Caco-2 (cell line): Measurements from ENCODE around the gene MAP1A. TPM values are rescaled to one million over a fixed set of nuclear protein-coding genes. Genes with fewer than 3 reads are reported as not detected.
A peak's percentile ranks its signal among the peaks of the same experiment; 100 is the strongest.

ENCODE experiments used
- Bru-seq: library from RNA; stranded (reverse); fragments of 400-500 nt; gene quantifications from one replicate; lab custom pipeline; 2021; lab: Mats Ljungman, UMichigan
- BruChase-seq, 2 experiments: library from RNA; stranded (reverse); fragments of 400-500 nt; gene quantifications; one replicate each; lab custom pipeline; 2021; lab: Mats Ljungman, UMichigan
- BruUV-seq: library from RNA; stranded (reverse); fragments of 400-500 nt; replicated peaks from 2 replicates; lab custom pipeline; 2021; lab: Mats Ljungman, UMichigan
- CTCF ChIA-PET: fragments of 300-600 bp; sonication (Branson Sonifier 250); formaldehyde crosslinking; loops from one replicate; lab custom pipeline; 2022; ENCODE audit warnings: antibody characterized with exemption; lab: Charles Lee
- POLR2A ChIA-PET: fragments of 300-600 bp; sonication (Branson Sonifier 250); formaldehyde crosslinking; loops from one replicate; lab custom pipeline; 2022; ENCODE audit warnings: antibody characterized with exemption; lab: Charles Lee
- DNase-seq, 2 experiments: peaks; one replicate each; pipeline versions ENCODE4 v3.0.0 to v3.0.0-alpha.2; 2020 to 2022
- H3K27me3 ChIP-seq: replicated peaks from 2 replicates; pipeline ENCODE4 v1.6.0; 2011; ENCODE audit warnings: low read length; ENCODE audit not compliant: control insufficient read depth, insufficient read depth
- H3K36me3 ChIP-seq: 2 replicates; pipeline ENCODE4 v1.5.1; 2011; ENCODE audit warnings: low read length; ENCODE audit not compliant: control insufficient read depth, insufficient read depth
- H3K4me1 ChIP-seq: fragments of 250-450 bp; sonication (Bioruptor Pico); 2 replicates; pipeline ENCODE4 v1.5.1; 2020; ENCODE audit warnings: mild to moderate bottlenecking
- H3K4me3 ChIP-seq: 2 replicates; pipeline ENCODE4 v1.5.1; 2011; ENCODE audit warnings: low read depth, mild to moderate bottlenecking, control low read depth, low read length
- H3K9me3 ChIP-seq: fragments of 250-450 bp; sonication (Bioruptor Pico); 2 replicates; pipeline ENCODE4 v1.5.1; 2020; ENCODE audit warnings: mild to moderate bottlenecking, moderate library complexity
- H3K27ac Mint-ChIP-seq: one replicate; pipeline ENCODE4 v1.8.0; 2022; ENCODE audit warnings: mixed read lengths; ENCODE audit not compliant: unreplicated experiment
- H3K27me3 Mint-ChIP-seq: one replicate; pipeline ENCODE4 v1.8.0; 2022; ENCODE audit warnings: mixed read lengths; ENCODE audit not compliant: insufficient read depth, unreplicated experiment
- H3K36me3 Mint-ChIP-seq: one replicate; pipeline ENCODE4 v1.8.0; 2022; ENCODE audit warnings: mild to moderate bottlenecking, mixed read lengths; ENCODE audit not compliant: insufficient read depth, unreplicated experiment
- H3K4me1 Mint-ChIP-seq: one replicate; pipeline ENCODE4 v1.8.0; 2022; ENCODE audit warnings: low read depth, mixed read lengths; ENCODE audit not compliant: unreplicated experiment
- H3K4me3 Mint-ChIP-seq: one replicate; pipeline ENCODE4 v1.8.0; 2022; ENCODE audit warnings: mild to moderate bottlenecking, moderate library complexity, mixed read lengths; ENCODE audit not compliant: unreplicated experiment
- H3K9me3 Mint-ChIP-seq: one replicate; pipeline ENCODE4 v1.8.0; 2022; ENCODE audit warnings: mixed read lengths; ENCODE audit not compliant: unreplicated experiment
- intact Hi-C: fragments of 100-400 bp; cut with micrococcal nuclease; formaldehyde crosslinking; loops from one replicate; pipeline ENCODE4 v1.10.0; 2022; ENCODE audit not compliant: unreplicated experiment
- long read RNA-seq: library from polyadenylated mRNA; stranded (forward); transcript quantifications from one replicate; pipeline ENCODE4 v2.0.0, GENCODE V29; 2022
- total RNA-seq: library from RNA; stranded (reverse); gene quantifications from 2 replicates; pipeline ENCODE4 v1.2.3, GENCODE V29; 2022
- TF ChIP-seq, protein P1 (sequence below), 2 experiments: fragments of 200-600 bp in 1 of 2; IDR thresholded peaks; 1 replicate in 1 of 2; 2 replicates in 1 of 2; pipeline versions ENCODE4 v1.5.1 to v1.8.0; 2011 to 2022; ENCODE audit warnings: antibody characterized with exemption in 1 of 2, control low read depth in 1 of 2, inconsistent platforms in 1 of 2, low read depth in 1 of 2, low read length in 1 of 2, mild to moderate bottlenecking in 1 of 2, moderate library complexity in 1 of 2; ENCODE audit not compliant: insufficient read depth in 1 of 2, severe bottlenecking in 1 of 2, unreplicated experiment in 1 of 2

The MAP1A gene
- total RNA-seq (0.84 and 0.88 TPM in 2 replicates), Bru-seq, nascent RNA (percentile 22 among the genes with signal in this experiment), BruChase-seq, experiment 1, labeled RNA remaining after a 2-hour chase (percentile 35 among the genes with signal in this experiment), BruChase-seq, experiment 2, labeled RNA remaining after a 6-hour chase (percentile 45 among the genes with signal in this experiment)
- long read RNA-seq, result 0 reads

- no peak within 1 kb of the TSS for H3K27ac Mint-ChIP-seq
- DNase-seq, result peak in 1 of 2 experiments; percentile 34
- Histone ChIP-seq H3K27me3 (no peaks in the 10 kb centered on the region), H3K9me3 (no peaks in the 10 kb centered on the region), H3K4me3 (peak within 1 kb of the TSS; percentile 29), H3K4me1 (0 out of 2 replicates have a peak, but pooled peaks cover 4% of the 10 kb centered on the region), H3K36me3 (no peaks in the 10 kb centered on the region)
- intact Hi-C loops, result loop anchor here (2.0 kb wide), 1 partner anchor 77 kb away; no protein-coding TSS in a partner anchor
- H3K9me3 Mint-ChIP-seq, result no peaks in the 10 kb centered on the region
- H3K4me3 Mint-ChIP-seq, result peak within 1 kb of the TSS; percentile 75
- POLR2A ChIA-PET, result no interaction called here
- no peaks in the 10 kb centered on the region for H3K36me3 Mint-ChIP-seq
- peaks cover 6% of the 10 kb centered on the region for H3K27me3 Mint-ChIP-seq
- TF ChIP-seq, protein P1, sequence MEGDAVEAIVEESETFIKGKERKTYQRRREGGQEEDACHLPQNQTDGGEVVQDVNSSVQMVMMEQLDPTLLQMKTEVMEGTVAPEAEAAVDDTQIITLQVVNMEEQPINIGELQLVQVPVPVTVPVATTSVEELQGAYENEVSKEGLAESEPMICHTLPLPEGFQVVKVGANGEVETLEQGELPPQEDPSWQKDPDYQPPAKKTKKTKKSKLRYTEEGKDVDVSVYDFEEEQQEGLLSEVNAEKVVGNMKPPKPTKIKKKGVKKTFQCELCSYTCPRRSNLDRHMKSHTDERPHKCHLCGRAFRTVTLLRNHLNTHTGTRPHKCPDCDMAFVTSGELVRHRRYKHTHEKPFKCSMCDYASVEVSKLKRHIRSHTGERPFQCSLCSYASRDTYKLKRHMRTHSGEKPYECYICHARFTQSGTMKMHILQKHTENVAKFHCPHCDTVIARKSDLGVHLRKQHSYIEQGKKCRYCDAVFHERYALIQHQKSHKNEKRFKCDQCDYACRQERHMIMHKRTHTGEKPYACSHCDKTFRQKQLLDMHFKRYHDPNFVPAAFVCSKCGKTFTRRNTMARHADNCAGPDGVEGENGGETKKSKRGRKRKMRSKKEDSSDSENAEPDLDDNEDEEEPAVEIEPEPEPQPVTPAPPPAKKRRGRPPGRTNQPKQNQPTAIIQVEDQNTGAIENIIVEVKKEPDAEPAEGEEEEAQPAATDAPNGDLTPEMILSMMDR (IDR thresholded peaks at IDR 0.05; ENCODE audit: insufficient read depth in 1 of 2, low read depth in 1 of 2, low read length in 1 of 2, severe bottlenecking in 1 of 2, unreplicated experiment in 1 of 2), result peak in 1 of 2 experiments; percentile 1
- no TSS peak for BruUV-seq
- peaks cover 24% of the 10 kb centered on the region for H3K4me1 Mint-ChIP-seq
- CTCF ChIA-PET, result no interaction called here
Observed at GRCh38 chr15:43517354-43518196, at the start of gene MAP1A. Gene MAP1A (plus strand): TSS chr15:43517608. CDS start chr15:43521474, 3,866 bp downstream.

GRCh38 chr15:43469867-43470266 lies 47.5 kb upstream of the MAP1A start:
- BruUV-seq, result no TSS peak
- Histone ChIP-seq H3K36me3 (no peaks in the 10 kb centered on the region), H3K27me3 (no peaks in the 10 kb centered on the region), H3K4me3 (no peak overlapping the region), H3K9me3 (no peaks in the 10 kb centered on the region), H3K4me1 (no peaks in the 10 kb centered on the region)
- TF ChIP-seq, protein P1 (IDR thresholded peaks at IDR 0.05; ENCODE audit: insufficient read depth in 1 of 2, low read depth in 1 of 2, low read length in 1 of 2, severe bottlenecking in 1 of 2, unreplicated experiment in 1 of 2), result no peak
- peaks cover 41% of the 10 kb centered on the region for H3K36me3 Mint-ChIP-seq
- intact Hi-C loops, result no loop called here
- CTCF ChIA-PET, result no interaction called here
- H3K4me3 Mint-ChIP-seq, result no peak overlapping the region
- H3K9me3 Mint-ChIP-seq, result no peaks in the 10 kb centered on the region
- H3K27ac Mint-ChIP-seq, result no peak overlapping the region
- no peak for DNase-seq
- POLR2A ChIA-PET, result no interaction called here
- no peaks in the 10 kb centered on the region for H3K27me3 Mint-ChIP-seq
- no peaks in the 10 kb centered on the region for H3K4me1 Mint-ChIP-seq

DNA sequence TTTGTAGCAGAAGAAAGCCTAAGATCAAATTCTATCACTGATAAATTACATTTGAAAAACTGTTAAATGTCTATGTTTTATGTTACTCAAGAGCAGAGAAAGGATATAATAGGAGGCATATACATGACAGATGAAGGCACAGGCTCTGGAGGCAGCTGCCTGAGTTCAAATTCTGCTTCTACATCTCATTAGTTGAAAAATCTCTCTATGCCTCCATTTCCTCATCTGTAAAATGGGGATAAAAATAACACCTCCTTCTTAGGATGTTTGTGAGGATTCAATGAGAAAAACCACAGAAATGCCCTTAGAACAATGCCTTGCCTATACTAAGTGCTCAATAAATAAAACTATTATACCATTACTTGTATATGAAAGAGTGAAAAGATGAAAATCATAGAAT lies 45.4 kb upstream of the MAP1A start:
- Histone ChIP-seq H3K36me3 (no peaks in the 10 kb centered on the region; the same call in 1 of the 2 replicates), H3K9me3 (no peaks in the 10 kb centered on the region), H3K4me1 (no peaks in the 10 kb centered on the region), H3K4me3 (no peak overlapping the region), H3K27me3 (no peaks in the 10 kb centered on the region)
- ChIA-PET CTCF (no interaction called here), POLR2A (no interaction called here)
- H3K4me1 Mint-ChIP-seq, result no peaks in the 10 kb centered on the region
- DNase-seq, result no peak
- no peaks in the 10 kb centered on the region for H3K9me3 Mint-ChIP-seq
- intact Hi-C loops, result no loop called here
- no peak overlapping the region for H3K27ac Mint-ChIP-seq
- TF ChIP-seq, protein P1 (IDR thresholded peaks at IDR 0.05; ENCODE audit: insufficient read depth in 1 of 2, low read depth in 1 of 2, low read length in 1 of 2, severe bottlenecking in 1 of 2, unreplicated experiment in 1 of 2), result no peak
- no TSS peak for BruUV-seq
- no peak overlapping the region for H3K4me3 Mint-ChIP-seq
- H3K27me3 Mint-ChIP-seq, result no peaks in the 10 kb centered on the region
- peaks cover 39% of the 10 kb centered on the region for H3K36me3 Mint-ChIP-seq
